NCI-H2107 (cell line): ENCODE measurements around the gene ABCB11.
"Not testable (repeated sequence)": the region's sequence is repeated elsewhere in the genome, so short reads cannot be mapped to it uniquely, and the experiment has no call there.

Experiments used
- DNase-seq: peaks from one replicate; lab custom pipeline; 2025; lab: John Stamatoyannopoulos, UW

The ABCB11 gene

GRCh38 chr2:168971261-168971660 is 59.9 kb downstream of the ABCB11 start:
- DNase-seq: no peak

DNA sequence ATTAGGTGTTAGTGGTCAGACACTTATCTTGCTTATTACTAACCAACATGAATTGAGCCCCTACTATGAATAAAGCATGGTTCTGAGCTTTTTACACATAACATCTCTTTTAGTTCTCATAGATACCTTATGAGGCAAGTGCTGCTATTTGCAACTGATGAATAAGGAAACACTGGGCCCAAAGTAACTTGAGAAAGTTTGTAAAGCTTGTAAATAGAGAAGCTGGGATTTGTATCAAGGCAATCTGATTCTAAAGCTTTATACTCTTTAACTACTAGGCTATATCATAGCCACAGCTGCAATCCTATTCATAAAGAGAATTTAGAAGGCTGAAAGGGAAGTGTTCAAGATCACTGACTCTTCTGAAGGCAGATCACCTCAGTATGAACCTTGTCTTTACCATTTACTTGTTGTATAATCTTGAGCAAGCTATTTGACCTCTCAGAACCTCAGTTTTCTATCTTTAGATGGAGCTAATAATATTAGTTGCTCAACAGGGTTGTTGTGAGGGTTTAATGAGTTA is 60.4 kb downstream of the ABCB11 start:
- no peak for DNase-seq

DNA sequence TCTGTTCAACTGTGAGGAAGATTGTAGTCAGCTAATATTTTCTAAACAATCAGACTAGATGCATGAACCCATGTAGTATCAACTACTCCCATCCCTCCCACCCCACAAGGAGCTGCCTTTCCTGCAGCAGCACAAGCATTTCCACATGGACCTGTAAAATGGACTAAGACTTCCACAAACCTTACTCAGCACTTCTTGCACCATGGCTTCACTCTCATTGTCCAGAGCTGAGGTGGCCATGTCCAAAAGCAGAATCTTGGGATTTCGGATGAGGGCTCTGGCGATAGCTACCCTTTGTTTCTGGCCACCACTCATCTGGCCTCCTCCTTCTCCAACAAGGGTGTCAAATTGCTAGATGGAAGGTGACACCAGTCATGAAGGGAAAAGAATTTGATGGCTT is 61.3 kb downstream of the ABCB11 start:
- DNase-seq: no peak

GRCh38 chr2:168968342-168968741 is 62.8 kb downstream of the ABCB11 start:
- DNase-seq: no peak

DNA sequence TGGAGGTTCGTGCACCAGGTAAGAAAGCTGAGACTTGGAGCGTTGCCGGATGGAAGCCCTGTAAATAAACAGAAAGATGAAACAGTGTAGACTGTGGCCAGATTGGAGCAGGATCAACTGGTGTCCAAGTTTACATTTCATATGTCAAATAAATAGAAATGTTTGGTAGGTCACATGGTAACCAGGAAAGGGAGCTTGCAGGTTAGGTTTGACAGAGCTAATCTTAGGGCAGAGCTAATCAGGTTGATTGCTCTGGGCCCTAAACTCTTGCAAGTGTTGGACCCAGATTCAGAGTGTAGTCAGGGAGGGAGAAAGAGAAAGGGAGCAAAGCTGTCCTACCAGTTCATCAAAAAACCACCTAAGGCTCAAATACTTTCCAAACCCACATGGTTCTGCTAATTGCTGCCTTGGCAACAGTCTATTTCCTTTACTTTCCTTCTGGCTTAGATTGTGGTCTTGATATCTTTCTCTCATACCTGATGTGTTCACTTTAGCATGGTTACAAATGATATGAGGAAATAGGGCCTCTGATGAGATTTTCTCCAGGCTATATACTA is 66.8 kb downstream of the ABCB11 start:
- no peak for DNase-seq

- no peak for DNase-seq
These were observed 68.5 kb downstream of the ABCB11 start for GRCh38 chr2:168962636-168963035.

DNA sequence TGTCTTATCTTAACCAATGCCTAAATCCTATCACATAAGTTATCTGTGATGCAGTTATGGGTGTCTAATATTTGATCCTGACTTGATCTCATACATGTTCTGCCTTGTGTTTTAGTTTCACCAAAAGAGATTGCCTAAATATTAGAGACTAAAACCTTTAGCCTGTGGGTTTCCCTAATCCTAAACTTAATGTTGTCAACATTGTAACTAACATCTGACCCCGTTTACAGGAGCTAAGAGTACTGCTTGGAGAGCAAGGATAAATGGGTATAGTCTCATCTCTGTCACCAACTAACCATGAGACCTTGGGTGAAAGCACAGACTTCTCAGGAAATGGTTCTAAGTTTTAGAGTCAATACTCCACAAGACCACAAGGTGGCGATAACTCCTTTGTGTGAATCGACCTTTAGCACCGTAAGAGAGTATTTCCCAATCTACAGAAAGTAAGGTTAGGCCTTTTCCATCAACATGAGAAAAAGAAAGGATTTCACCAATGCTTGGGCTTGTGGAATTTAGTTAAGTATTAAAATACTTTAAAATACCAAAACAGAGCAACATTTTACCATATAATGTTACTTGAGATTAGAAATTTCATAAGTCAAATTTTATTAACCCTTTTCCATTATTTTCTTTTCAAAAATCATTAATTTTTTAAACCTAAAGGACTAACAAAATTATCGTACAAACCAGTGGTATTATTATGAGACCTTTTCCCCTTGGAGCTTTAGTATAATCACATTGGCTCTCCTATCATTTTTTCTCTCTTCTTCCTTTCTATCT is 69.5 kb downstream of the ABCB11 start:
- peak; percentile 6 for DNase-seq

DNA sequence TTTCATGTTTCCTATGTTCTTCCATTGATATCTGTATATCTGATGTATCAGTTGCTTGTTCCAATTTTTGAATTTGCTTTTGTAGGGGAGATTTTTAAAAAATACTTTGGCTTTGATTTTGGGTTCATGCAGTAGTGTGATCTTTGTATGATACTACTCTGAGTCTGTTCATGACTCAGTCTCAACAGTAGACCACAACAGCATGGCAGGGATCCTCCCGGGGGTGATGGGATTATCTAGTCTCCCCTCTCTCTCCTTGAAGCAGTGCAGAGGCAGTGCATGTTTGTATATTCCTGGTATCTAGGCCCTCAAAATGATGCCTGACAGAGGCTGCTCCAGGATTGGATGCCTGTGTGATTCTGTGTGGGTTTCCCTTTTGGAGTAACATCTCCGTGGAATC is 74.7 kb downstream of the ABCB11 start:
- no peak for DNase-seq

DNA sequence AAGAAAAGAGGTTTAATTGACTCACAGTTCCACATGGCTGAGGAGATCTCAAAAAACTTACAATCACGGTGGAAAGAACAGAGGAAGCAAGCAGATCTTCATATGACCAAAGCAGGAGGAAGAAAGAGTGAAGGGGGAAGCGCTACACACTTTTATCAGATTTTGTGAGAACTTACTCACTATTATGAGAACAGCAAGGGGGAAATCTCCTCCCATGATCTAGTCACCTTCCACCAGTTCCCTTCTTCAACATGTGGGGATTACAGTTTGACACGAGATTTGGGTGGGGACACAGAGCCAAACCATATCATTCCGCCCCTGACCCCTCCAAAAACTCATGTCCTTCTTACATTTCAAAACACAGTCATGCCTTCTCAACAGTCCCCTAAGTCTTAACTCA is 75.8 kb downstream of the ABCB11 start:
- no peak for DNase-seq

GRCh38 chr2:168954256-168954655 is 76.9 kb downstream of the ABCB11 start:
- no peak for DNase-seq

GRCh38 chr2:168952424-168952823 is 78.7 kb downstream of the ABCB11 start:
- no peak for DNase-seq

DNA sequence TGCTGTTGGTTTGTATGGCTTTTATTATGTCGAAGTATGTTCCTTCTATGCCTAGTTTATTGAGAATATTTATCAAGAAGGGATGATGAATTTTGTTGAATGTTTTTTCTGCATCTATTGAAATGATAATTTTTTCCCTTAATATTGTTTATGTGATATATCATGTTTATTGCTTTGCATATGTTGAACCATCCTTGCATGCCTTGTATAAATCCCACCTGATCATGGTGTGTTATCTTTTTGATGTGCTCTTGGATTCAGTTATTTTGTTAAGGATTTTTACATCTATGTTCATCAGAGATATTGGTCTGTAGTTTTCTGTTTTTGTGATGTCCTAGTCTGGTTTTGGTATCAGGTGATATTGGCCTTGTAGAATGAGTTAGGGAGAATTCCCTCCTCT is 79.3 kb downstream of the ABCB11 start:
- no peak for DNase-seq

GRCh38 chr2:168949324-168949723 is 81.8 kb downstream of the ABCB11 start:
- no peak for DNase-seq

DNA sequence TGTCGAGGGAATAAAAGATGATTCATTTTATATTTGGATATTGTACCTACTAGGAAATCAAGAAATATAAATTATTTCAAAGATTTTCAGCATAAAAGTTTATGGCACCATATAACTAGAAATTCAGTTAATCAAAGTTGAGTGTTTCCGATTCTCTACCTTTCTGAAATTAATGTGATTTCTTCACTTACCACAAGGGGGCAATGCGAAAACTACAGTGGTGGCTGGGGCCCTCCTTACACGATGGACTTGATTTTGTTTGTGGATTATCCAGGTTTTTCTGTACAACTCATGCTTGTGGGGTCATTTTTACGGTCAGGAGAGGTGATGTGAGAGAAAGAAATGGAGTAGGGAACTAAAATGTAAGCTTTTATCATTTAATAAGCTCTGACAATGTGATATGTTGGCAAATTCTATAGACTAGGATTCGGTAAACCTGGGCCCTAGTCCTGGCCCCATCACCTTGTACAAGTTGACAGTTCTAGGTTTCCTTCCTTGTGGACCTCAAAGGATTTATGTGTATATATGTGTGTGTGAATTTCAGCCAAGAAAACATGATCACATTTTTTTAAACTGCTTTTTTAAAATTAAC is 82.4 kb downstream of the ABCB11 start:
- no peak for DNase-seq

GRCh38 chr2:168945508-168945907 is 85.6 kb downstream of the ABCB11 start:
- DNase-seq: no peak

DNA sequence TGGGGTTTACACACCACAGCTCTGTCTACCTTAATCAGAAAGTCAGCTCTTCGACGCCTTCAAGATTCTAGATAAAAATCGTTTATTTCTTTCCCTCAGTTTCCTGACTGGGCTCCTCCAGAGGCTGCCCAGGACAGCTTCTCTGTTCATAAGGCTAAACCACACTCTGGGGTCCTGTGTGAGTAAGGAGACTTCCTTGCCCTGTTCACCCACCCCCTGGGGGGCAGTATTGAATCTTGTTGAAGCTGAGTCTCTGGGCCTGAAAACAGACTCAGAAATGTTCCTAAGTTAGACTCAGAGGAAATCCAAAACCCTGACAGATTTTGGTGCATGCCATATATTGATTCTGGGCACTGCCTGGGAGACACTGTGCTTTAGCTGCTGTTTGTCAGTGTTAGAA is 87.1 kb downstream of the ABCB11 start:
- DNase-seq: no peak

DNA sequence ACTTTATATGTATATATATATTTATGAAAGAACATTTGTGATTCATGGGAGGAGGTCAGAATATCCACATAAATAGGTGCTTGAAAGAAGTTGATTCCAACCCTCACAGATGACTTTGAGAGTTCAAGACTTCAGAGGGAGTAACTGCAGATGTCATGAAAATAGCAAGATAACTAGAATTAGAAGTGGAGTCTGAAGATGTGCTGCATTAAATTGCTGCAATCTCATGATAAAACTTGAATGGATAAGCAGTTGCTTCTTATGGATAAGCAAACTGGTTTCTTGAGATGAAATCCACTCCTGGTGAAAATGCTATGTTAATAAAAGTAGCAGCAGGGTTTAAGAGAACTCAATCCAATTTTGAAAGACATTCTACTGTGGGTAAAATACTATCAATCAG is 89.8 kb downstream of the ABCB11 start:
- no peak for DNase-seq

DNA sequence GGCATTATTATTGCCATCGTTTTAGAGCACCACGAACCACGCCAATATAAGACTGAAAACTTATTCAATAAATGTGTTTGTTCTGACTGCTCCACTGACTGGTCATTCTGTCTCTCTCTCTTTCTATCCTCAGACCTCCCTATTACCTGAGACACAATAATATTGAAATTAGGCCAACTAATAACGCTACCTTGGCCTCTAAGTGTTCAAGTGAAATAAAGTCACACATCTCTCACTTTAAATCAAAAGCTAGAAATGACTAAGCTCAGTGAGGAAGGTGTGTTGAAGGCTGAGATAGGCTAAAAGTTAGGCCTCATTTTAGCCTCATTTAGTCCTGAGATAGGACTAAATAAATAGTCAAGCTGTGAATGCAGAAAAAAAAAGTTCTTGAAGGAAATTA is 91.2 kb downstream of the ABCB11 start:
- no peak for DNase-seq

DNA sequence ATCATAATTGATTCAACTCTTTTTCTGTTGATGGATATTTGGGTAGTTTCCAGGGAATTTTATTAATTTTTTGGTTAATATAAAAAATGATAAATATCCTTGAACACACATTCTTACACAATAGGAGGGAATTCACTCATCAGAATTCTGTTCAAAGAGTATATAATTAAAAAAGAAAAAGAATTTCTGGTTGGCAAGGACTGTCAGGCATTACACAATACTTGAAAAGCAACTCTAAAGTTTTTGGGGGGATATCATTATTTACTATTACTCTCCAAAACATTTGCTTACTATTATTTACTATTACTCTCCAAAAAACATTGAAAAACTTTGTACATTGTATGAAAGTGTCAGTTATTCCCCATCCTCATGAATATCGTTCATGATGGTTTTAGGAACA is 92.1 kb downstream of the ABCB11 start:
- no peak for DNase-seq

GRCh38 chr2:168935810-168936581 is 95.1 kb downstream of the ABCB11 start:
- no peak for DNase-seq

DNA sequence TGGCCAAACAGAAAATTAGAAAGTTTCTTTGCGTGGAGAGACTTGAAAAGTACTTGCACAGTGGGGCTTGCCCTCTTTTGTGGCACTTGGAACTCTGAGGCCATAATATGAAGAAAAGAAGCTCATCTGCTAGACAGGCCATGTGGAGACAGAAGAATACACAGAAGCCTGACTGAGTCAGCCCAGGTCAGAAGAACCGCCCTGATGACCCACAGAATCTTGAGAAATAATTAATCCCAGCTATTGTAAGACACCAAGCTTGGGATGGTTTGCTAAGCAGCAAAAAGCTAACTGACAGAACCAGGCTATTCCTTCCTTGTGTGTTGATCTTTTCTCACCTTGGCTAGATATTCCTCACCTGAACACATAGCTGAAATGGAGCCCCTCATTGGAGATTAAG is 96.3 kb downstream of the ABCB11 start:
- no peak for DNase-seq

GRCh38 chr2:168932174-168932573 is 99.0 kb downstream of the ABCB11 start:
- DNase-seq: not testable (repeated sequence)

GRCh38 chr2:168930242-168930641 is 100.9 kb downstream of the ABCB11 start:
- no peak for DNase-seq
